GM19351 (cell line): ENCODE results near the gene ASNS.

ENCODE experiments used
- ATAC-seq: cut with Tn5 transposase; IDR thresholded peaks from one replicate; pipeline ENCODE4 v1.9.1; 2021; ENCODE audit warnings: mild to moderate bottlenecking, moderate library complexity; ENCODE audit not compliant: unreplicated experiment

ASNS gene

DNA sequence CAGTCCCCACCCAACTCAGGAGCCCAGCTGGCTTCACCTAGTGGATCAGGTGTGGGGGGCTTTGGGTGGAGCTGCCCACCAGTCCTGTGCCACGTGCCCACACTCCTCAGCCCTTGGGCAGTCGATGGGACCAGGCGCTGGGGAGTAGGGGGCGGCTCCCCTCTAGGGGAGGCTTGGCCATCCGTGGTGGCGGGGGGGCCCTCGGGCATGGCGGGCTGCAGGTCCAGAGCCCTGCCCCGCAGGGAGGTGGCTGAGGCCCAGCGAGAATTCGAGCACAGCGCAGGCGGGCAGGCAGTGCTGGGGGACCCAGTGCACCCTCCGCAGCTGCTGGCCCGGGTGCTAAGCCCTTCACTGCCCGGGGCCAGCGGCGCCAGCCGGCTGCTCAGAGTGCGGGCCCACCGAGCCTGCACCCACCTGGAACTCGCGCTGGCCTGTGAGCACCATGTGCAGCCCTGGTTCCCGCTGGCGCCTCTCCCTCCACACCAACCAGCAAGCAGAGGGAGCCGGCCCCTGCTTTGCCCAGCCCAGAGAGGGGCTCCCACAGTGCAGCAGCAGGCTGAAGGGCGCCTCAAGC is 29.3 kb downstream of the ASNS start:
- no peak for ATAC-seq

- ATAC-seq, result no peak
Measured at GRCh38 chr7:97842006-97842405, 30.2 kb downstream of the ASNS start.

DNA sequence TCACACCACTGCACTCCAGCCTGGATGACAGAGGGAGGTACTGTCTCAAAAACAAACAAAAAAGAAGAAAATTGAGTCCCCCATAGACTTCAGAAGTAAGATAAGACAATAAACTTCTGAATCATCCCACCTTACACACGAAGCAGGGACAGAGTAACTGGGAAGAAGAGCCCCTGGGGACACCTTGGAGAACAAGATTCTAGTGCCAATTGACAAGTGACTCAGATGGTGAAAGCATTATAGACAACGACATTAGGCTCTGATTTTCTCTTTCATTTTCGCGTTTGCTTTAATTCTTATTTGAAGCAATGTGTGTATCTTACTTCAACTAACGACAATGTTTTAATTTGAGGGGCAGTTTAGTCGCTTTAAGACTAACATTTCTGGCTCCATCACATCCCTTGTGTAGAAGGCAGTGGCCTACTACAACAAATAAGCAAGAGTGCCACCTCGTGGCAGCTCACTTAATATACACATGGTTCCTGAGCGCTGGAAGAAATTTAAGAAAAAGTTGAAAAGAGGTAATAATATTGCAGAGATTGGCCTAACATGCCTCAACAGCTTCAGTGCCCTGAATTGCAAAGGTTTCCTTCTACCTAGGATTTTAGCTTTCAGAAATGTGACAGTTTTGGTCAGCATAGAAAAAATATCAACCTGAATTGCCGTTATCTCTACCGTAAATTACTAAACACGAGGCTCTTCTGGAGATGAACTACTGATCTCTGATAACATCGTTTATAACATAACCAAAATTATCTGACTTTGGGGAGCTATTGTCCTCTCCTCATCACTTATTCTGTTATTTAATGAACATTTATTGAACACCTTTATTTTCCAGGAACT is 36.7 kb downstream of the ASNS start:
- peak; percentile 92 for ATAC-seq

- no peak for ATAC-seq
Measured at GRCh38 chr7:97819161-97819560, 53.0 kb downstream of the ASNS start.

DNA sequence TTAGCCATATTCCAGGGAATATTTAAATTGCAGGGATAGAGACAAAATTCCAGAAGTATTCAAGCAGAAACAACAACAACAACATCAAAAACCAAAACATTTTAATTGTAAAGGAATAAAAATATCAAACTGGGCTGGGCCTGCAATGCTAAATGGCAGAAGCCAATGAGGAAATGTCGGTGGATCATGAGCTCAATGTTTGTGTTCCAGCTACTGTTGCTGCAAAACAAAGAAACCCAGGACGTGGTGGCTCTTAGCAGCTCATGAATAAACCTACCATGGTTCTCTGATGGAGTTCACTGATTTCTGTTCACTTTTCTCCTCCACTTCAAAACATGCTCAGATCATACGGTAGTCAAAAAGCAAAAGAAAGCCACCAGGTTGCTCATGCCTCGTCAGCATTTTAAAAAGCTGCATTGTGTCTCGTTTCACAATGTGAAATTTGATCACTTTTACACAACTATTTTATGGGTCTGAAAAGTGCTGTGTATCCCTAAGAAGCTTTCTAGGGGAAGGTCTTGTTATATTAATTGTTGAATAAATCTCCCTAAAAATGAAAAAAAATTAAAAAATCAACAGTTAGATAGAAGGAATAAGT is 54.0 kb downstream of the ASNS start:
- no peak for ATAC-seq
